GM10248 (cell line): ENCODE results near the gene IQSEC2.

Source experiments
- CTCF ChIA-PET: fragments of 300-600 bp; sonication (Branson Sonifier 250); formaldehyde crosslinking; extraction: SDS; loops from one replicate; lab custom pipeline; 2021; ENCODE audit warnings: antibody characterized with exemption; lab: Yijun Ruan, JAX
- POLR2A ChIA-PET: fragments of 350-650 bp; sonication (Branson Sonifier 250); formaldehyde crosslinking; extraction: SDS; loops from one replicate; lab custom pipeline; 2020; ENCODE audit warnings: antibody characterized with exemption; lab: Yijun Ruan, JAX
- DNase-seq: peaks from one replicate; pipeline ENCODE4 v3.0.0; 2012; ENCODE audit errors: extremely low spot score
- CTCF ChIP-seq: IDR thresholded peaks from 2 replicates; pipeline ENCODE4 v1.5.1; 2012; ENCODE audit warnings: mild to moderate bottlenecking, low read depth; ENCODE audit errors: extremely low read depth, missing control alignments, control extremely low read depth

Gene IQSEC2

GRCh38 chrX:53290441-53291041 lies 9.2 kb upstream of the IQSEC2 start:
- DNase-seq = no peak
- CTCF ChIA-PET = interaction anchor here (0.9 kb wide), 1 partner anchor 28 kb away, joined by 3 read pairs; no protein-coding TSS in a partner anchor
- POLR2A ChIA-PET = no interaction called here
- TF ChIP-seq CTCF = no peak

DNA sequence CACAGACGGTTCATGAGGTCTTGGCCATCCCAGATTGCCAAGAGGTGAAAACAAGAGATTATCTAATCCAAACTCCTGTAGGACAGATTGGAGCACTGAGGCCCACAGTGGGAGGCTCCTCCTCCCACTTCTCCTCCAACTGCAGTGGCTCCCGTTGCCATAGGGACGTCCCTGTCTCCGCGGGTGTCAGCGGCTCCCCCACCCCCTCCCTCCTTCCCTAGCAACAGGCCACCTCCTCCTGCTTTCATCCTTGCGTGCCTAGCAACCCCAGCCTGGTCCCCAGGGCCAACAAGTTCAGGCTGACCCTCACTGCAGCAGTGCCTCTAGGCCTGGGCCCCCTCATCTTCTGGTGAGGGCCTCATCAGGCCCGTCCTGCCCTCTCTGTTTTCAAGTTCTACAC lies 6.8 kb upstream of the IQSEC2 start:
- no peak for DNase-seq
- POLR2A ChIA-PET = no interaction called here
- no peak for TF ChIP-seq CTCF
- CTCF ChIA-PET = interaction anchor here (1.2 kb wide), 1 partner anchor 14 kb away, joined by 3 read pairs; no protein-coding TSS in a partner anchor

- ChIA-PET POLR2A (no interaction called here), CTCF (interaction anchor here (1.2 kb wide), 1 partner anchor 16 kb away, joined by 3 read pairs; no protein-coding TSS in a partner anchor)
- no peak for TF ChIP-seq CTCF
- DNase-seq = no peak
These were observed 6.2 kb upstream of the IQSEC2 start for GRCh38 chrX:53287493-53288138.

- no peak for DNase-seq
- CTCF ChIA-PET = interaction anchor here (0.8 to 1.5 kb wide), 7 partner anchors 9 to 196 kb away, joined by 3 to 5 read pairs (median 3); no protein-coding TSS in a partner anchor
- no peak for TF ChIP-seq CTCF
- POLR2A ChIA-PET = no interaction called here
These were observed 4.8 kb upstream of the IQSEC2 start for GRCh38 chrX:53286171-53286570.

DNA sequence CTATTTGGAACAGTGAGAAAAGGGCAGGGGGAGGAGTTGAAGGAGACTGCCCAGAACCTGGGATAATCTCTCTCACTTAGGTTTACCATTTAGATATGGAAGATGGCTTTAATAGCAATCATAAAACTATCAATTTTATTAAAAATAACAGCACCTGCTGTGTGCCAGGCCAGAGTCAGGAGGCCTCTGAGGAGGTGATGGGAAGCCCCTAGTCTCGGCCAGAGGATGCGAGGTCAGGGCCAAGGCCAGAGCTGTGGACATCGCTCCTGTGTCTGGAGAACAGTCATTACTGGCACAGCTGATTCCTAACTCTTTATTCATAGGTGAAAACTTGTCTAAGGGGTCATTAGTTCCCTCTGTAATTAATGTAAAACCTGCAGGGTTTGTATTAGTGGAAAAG lies 4.2 kb upstream of the IQSEC2 start:
- POLR2A ChIA-PET = no interaction called here
- CTCF ChIA-PET = interaction anchor here (0.8 to 1.8 kb wide), 8 partner anchors 10 to 197 kb away, joined by 3 to 5 read pairs (median 3); no protein-coding TSS in a partner anchor
- TF ChIP-seq CTCF = no peak
- DNase-seq = no peak

GRCh38 chrX:53284684-53285447 lies 3.5 kb upstream of the IQSEC2 start:
- TF ChIP-seq CTCF = peak; percentile 63
- peak; percentile 73 for DNase-seq
- ChIA-PET POLR2A (no interaction called here), CTCF (interaction anchor here (1.0 to 2.9 kb wide), 13 partner anchors 11 to 198 kb away, joined by 3 to 12 read pairs (median 5); partner anchors contain the start of gene RIBC1)
